IMR-90 (cell line): Measurements from ENCODE around the gene AKR1A1. TPM values are rescaled to one million over a fixed set of nuclear protein-coding genes. Genes with fewer than 3 reads are reported as not detected.

Experiments used
- ATAC-seq: fragments of 200-7000 bp; cut with Tn5 transposase; 2 replicates; pipeline ENCODE4 v1.9.1; 2020; ENCODE audit warnings: low read depth, mild to moderate bottlenecking, moderate library complexity
- BruUV-seq: library from RNA; stranded (reverse); fragments of 400-500 nt; replicated peaks from 2 replicates; lab custom pipeline; 2021; lab: Mats Ljungman, UMichigan
- CTCF ChIA-PET: fragments of 300-600 bp; formaldehyde crosslinking; extraction: SDS; loops from one replicate; lab custom pipeline; 2021; ENCODE audit warnings: antibody characterized with exemption; lab: Yijun Ruan, JAX
- POLR2A ChIA-PET: fragments of 300-600 bp; sonication (Branson Sonifier 250); formaldehyde crosslinking; loops from one replicate; lab custom pipeline; 2022; ENCODE audit warnings: antibody characterized with exemption; ENCODE audit not compliant: unreplicated experiment; lab: Charles Lee
- DNase-seq: peaks from one replicate; pipeline ENCODE4 v3.0.0; 2013
- H2AFZ ChIP-seq: replicated peaks from 2 replicates; pipeline ENCODE3; 2013; ENCODE audit warnings: low read length, mild to moderate bottlenecking; ENCODE audit not compliant: poor library complexity
- H2AK5ac ChIP-seq: 2 replicates; pipeline ENCODE4 v1.6.1; 2013; ENCODE audit warnings: low read depth, low read length, inconsistent platforms
- H2AK9ac ChIP-seq: replicated peaks from 2 replicates; pipeline ENCODE3; 2013; ENCODE audit warnings: mild to moderate bottlenecking, low read depth, low read length, moderate library complexity; ENCODE audit not compliant: poor library complexity
- H2BK120ac ChIP-seq: 2 replicates; pipeline ENCODE4 v1.6.1; 2013; ENCODE audit warnings: low read depth, low read length, inconsistent platforms
- H2BK15ac ChIP-seq: 3 replicates; pipeline ENCODE4 v1.6.1; 2013; ENCODE audit warnings: low read depth, low read length, inconsistent platforms
- H2BK20ac ChIP-seq: 2 replicates; pipeline ENCODE4 v1.6.1; 2013; ENCODE audit warnings: low read depth, mild to moderate bottlenecking, inconsistent platforms, low read length, moderate library complexity
- H2BK5ac ChIP-seq: 2 replicates; pipeline ENCODE4 v1.6.1; 2013; ENCODE audit warnings: mild to moderate bottlenecking, low read depth, low read length, inconsistent platforms; ENCODE audit not compliant: poor library complexity, severe bottlenecking
- H3K14ac ChIP-seq: replicated peaks from 2 replicates; pipeline ENCODE4 v1.6.1; 2013; ENCODE audit warnings: low read depth, low read length, inconsistent platforms
- H3K18ac ChIP-seq: 2 replicates; pipeline ENCODE4 v1.6.1; 2013; ENCODE audit warnings: low read depth, low read length, control low read depth
- H3K23ac ChIP-seq: 2 replicates; pipeline ENCODE4 v1.6.1; 2013; ENCODE audit warnings: low read depth, low read length, inconsistent platforms
- H3K27ac ChIP-seq: 2 replicates; pipeline ENCODE4 v1.5.1; 2013; ENCODE audit warnings: mild to moderate bottlenecking, control low read depth, low read length; ENCODE audit not compliant: insufficient read depth
- H3K27me3 ChIP-seq: 2 replicates; pipeline ENCODE4 v1.6.1; 2013; ENCODE audit warnings: low read length; ENCODE audit not compliant: control insufficient read depth, insufficient read depth
- H3K36me3 ChIP-seq: 2 replicates; pipeline ENCODE4 v1.6.1; 2013; ENCODE audit warnings: low read length, mixed read lengths; ENCODE audit not compliant: control insufficient read depth, insufficient read depth
- H3K4ac ChIP-seq: 2 replicates; pipeline ENCODE4 v1.6.1; 2013; ENCODE audit warnings: low read depth, low read length, inconsistent platforms
- H3K4me1 ChIP-seq: 2 replicates; pipeline ENCODE4 v1.6.1; 2013; ENCODE audit warnings: low read length, mixed read lengths; ENCODE audit not compliant: control insufficient read depth, insufficient read depth
- H3K4me2 ChIP-seq: 2 replicates; pipeline ENCODE4 v1.6.1; 2013; ENCODE audit warnings: low read depth, mild to moderate bottlenecking, control low read depth, low read length, moderate library complexity
- H3K4me3 ChIP-seq: 2 replicates; pipeline ENCODE4 v1.5.1; 2013; ENCODE audit warnings: low read depth, mild to moderate bottlenecking, control low read depth, low read length, moderate library complexity; ENCODE audit not compliant: insufficient read depth
- H3K56ac ChIP-seq: 2 replicates; pipeline ENCODE4 v1.6.1; 2013; ENCODE audit warnings: low read length, inconsistent platforms; ENCODE audit not compliant: insufficient read depth; ENCODE audit errors: extremely low read depth
- H3K79me1 ChIP-seq, 2 experiments: 2 replicates each; pipeline ENCODE4 v1.6.1; 2013; ENCODE audit warnings: low read length in 2 of 2, inconsistent platforms in 1 of 2, low read depth in 1 of 2
- H3K9ac ChIP-seq: 2 replicates; pipeline ENCODE4 v1.6.1; 2013; ENCODE audit warnings: low read depth, low read length, control low read depth
- H3K9me1 ChIP-seq: 2 replicates; pipeline ENCODE4 v1.6.1; 2013; ENCODE audit warnings: low read length, inconsistent platforms; ENCODE audit not compliant: insufficient read depth
- H3K9me3 ChIP-seq: 2 replicates; pipeline ENCODE4 v1.6.1; 2013; ENCODE audit warnings: low read length; ENCODE audit not compliant: control insufficient read depth, insufficient read depth
- H4K20me1 ChIP-seq: 2 replicates; pipeline ENCODE4 v1.6.1; 2013; ENCODE audit warnings: low read length, inconsistent platforms; ENCODE audit not compliant: insufficient read depth
- H4K5ac ChIP-seq: 2 replicates; pipeline ENCODE4 v1.6.1; 2013; ENCODE audit warnings: mild to moderate bottlenecking, low read depth, low read length, control low read depth
- H4K8ac ChIP-seq, 2 experiments: 2 replicates each; pipeline ENCODE4 v1.6.1; 2013; ENCODE audit warnings: low read depth in 2 of 2, low read length in 2 of 2, control low read depth in 1 of 2, inconsistent platforms in 1 of 2
- H4K91ac ChIP-seq: 2 replicates; pipeline ENCODE4 v1.6.1; 2013; ENCODE audit warnings: low read depth, low read length, inconsistent platforms; ENCODE audit not compliant: insufficient read depth
- BHLHE40 ChIP-seq: fragments of 150-350 bp; IDR thresholded peaks from 2 replicates; pipeline ENCODE4 v1.6.1; 2016; ENCODE audit warnings: mild to moderate bottlenecking, low read depth, low read length
- CEBPB ChIP-seq: IDR thresholded peaks from 2 replicates; pipeline ENCODE4 v1.6.1; 2012; ENCODE audit warnings: low read depth, low read length, improper control_type of control experiment
- CHD1 ChIP-seq: IDR thresholded peaks from 2 replicates; pipeline ENCODE4 v1.6.1; 2012; ENCODE audit warnings: low read depth, low read length, improper control_type of control experiment
- FOS ChIP-seq: fragments of 150-350 bp; IDR thresholded peaks from 2 replicates; pipeline ENCODE4 v1.6.1; 2016; ENCODE audit warnings: low read depth, low read length
- MAFK ChIP-seq: IDR thresholded peaks from 2 replicates; pipeline ENCODE4 v1.6.1; 2012; ENCODE audit warnings: low read depth, low read length, improper control_type of control experiment
- MAZ ChIP-seq: IDR thresholded peaks from 2 replicates; pipeline ENCODE4 v1.6.1; 2012; ENCODE audit warnings: low read depth, mild to moderate bottlenecking, low read length, improper control_type of control experiment, moderate library complexity, borderline replicate concordance
- MXI1 ChIP-seq: IDR thresholded peaks from 2 replicates; pipeline ENCODE4 v1.6.1; 2012; ENCODE audit warnings: low read depth, mild to moderate bottlenecking, low read length, moderate library complexity, borderline replicate concordance
- NFE2L2 ChIP-seq: fragments of 150-350 bp; IDR thresholded peaks from 2 replicates; pipeline ENCODE4 v1.6.1; 2016; ENCODE audit warnings: low read depth, mild to moderate bottlenecking, low read length
- POLR2A ChIP-seq: IDR thresholded peaks from 2 replicates; pipeline ENCODE4 v1.6.1; 2012; ENCODE audit warnings: mild to moderate bottlenecking, low read depth, low read length
- RAD21 ChIP-seq: IDR thresholded peaks from 2 replicates; pipeline ENCODE4 v1.6.1; 2012; ENCODE audit warnings: low read length, improper control_type of control experiment
- RCOR1 ChIP-seq: IDR thresholded peaks from 2 replicates; pipeline ENCODE4 v1.6.1; 2012; ENCODE audit warnings: mild to moderate bottlenecking, low read length, improper control_type of control experiment; ENCODE audit not compliant: insufficient replicate concordance
- RFX5 ChIP-seq: IDR thresholded peaks from 2 replicates; pipeline ENCODE4 v1.8.0; 2012; ENCODE audit warnings: low read depth, mild to moderate bottlenecking, low read length, moderate library complexity
- SMC3 ChIP-seq: fragments of 150-350 bp; IDR thresholded peaks from 2 replicates; pipeline ENCODE4 v1.6.1; 2016; ENCODE audit warnings: low read depth, mild to moderate bottlenecking, antibody characterized with exemption, low read length, moderate library complexity
- WGBS, 2 experiments: methylation state at CpG; one replicate each; pipeline versions ENCODE4 v1.1.5 to v1.1.7; 2013; ENCODE audit warnings: missing lambda C conversion rate in 2 of 2; ENCODE audit not compliant: insufficient read length in 1 of 2; ENCODE audit errors: extremely low coverage in 2 of 2; 5-methylcytosine and 5-hydroxymethylcytosine counted together
- dilution Hi-C: fragments of 300-500 bp; cut with HindIII; formaldehyde crosslinking; loops from one replicate; pipeline ENCODE4 v1.14.3; 2018; ENCODE audit warnings: low sequenced_read_pairs; ENCODE audit not compliant: unreplicated experiment
- in situ Hi-C: fragments of 300-500 bp; cut with MboI; formaldehyde crosslinking; loops from 3 replicates; pipeline ENCODE4 v1.14.3; 2019; ENCODE audit warnings: low sequenced_read_pairs, inconsistent platforms, mixed read lengths
- intact Hi-C: fragments of 100-400 bp; cut with micrococcal nuclease; formaldehyde crosslinking; loops from 2 replicates; pipeline ENCODE4 v1.10.0; 2022
- polyA plus RNA-seq, 3 experiments: library from polyadenylated mRNA; depleted of rRNA; stranded (reverse); fragments of >200 nt; gene quantifications; 2 replicates each; pipeline ENCODE4 v1.2.3, GENCODE V29; 2012; ENCODE audit warnings: low replicate concordance in 1 of 3
- total RNA-seq: library from RNA; depleted of rRNA; stranded (reverse); fragments of >200 nt; gene quantifications from 2 replicates; pipeline ENCODE4 v1.2.3, GENCODE V29; 2012
- TF ChIP-seq, protein P1 (sequence below): fragments of 150-350 bp; IDR thresholded peaks from 2 replicates; pipeline ENCODE4 v1.6.1; 2016; ENCODE audit warnings: low read depth, mild to moderate bottlenecking, low read length, moderate library complexity, borderline replicate concordance
- TF ChIP-seq, protein P2 (sequence below): fragments of 150-350 bp; IDR thresholded peaks from 2 replicates; pipeline ENCODE4 v1.6.1; 2017; ENCODE audit warnings: mild to moderate bottlenecking, antibody characterized with exemption, low read length, low read depth
- TF ChIP-seq, protein P3 (sequence below): conservative IDR thresholded peaks from 2 replicates; pipeline ENCODE4 v1.5.1; 2012; ENCODE audit warnings: mild to moderate bottlenecking, low read depth, low read length, improper control_type of control experiment

AKR1A1 gene
- total and polyA plus RNA-seq, 2 of the 4 experiments (the other 2 are of a cell fraction), result 141 to 151 TPM

DNA sequence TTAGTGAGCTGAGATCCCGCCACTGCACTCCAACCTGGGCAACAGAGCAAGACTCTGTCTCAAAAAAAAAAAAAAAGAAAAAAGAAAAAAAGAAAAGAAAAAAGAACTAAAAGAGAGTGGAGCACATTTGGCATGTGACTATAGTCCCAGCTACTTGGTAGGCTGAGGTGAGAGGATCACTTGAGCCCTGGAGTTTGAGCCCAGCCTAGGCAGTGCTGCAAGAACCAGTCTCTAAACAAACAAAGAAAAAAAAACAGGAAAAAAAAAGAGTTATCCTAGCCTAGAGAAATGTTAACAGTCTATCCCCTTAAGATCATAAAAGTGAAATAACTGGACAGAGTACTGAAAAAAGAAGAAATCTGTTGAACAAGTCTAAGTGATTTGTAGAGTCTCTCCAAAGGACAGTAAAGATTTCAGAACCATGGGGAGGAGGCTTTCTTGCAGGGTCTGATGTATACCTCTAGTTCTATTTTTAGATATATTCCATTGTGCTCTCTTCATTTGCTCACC lies 24.4 kb upstream of the AKR1A1 start:
- Histone ChIP-seq H3K36me3 (no peaks in the 10 kb centered on the region), H3K4me2 (no peak overlapping the region)
- intact Hi-C loops, result no loop called here

More for the DNA sequence above, 24.4 kb upstream of the AKR1A1 start:
- no TSS peak for BruUV-seq
- no peak overlapping the region for H2BK20ac ChIP-seq
- H4K8ac ChIP-seq, result no peak overlapping the region
- no peak overlapping the region for H2AFZ ChIP-seq
- no peak overlapping the region for H2BK15ac ChIP-seq
- H3K27me3 ChIP-seq, result no peaks in the 10 kb centered on the region
- H2BK120ac ChIP-seq, result no peak overlapping the region
- no peaks in the 10 kb centered on the region for H3K9me3 ChIP-seq
- no peak for DNase-seq
- no peak overlapping the region for H2BK5ac ChIP-seq
- no peak overlapping the region for H2AK9ac ChIP-seq
- H3K79me1 ChIP-seq, result 0 out of 4 replicates have a peak, but pooled peaks cover 0 to 2% of the 10 kb centered on the region in 2 experiments
- TF ChIP-seq RAD21, result no peak
- TF ChIP-seq RCOR1, result no peak
- TF ChIP-seq, protein P1, sequence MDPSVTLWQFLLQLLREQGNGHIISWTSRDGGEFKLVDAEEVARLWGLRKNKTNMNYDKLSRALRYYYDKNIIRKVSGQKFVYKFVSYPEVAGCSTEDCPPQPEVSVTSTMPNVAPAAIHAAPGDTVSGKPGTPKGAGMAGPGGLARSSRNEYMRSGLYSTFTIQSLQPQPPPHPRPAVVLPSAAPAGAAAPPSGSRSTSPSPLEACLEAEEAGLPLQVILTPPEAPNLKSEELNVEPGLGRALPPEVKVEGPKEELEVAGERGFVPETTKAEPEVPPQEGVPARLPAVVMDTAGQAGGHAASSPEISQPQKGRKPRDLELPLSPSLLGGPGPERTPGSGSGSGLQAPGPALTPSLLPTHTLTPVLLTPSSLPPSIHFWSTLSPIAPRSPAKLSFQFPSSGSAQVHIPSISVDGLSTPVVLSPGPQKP, result no peak
- TF ChIP-seq, protein P2, sequence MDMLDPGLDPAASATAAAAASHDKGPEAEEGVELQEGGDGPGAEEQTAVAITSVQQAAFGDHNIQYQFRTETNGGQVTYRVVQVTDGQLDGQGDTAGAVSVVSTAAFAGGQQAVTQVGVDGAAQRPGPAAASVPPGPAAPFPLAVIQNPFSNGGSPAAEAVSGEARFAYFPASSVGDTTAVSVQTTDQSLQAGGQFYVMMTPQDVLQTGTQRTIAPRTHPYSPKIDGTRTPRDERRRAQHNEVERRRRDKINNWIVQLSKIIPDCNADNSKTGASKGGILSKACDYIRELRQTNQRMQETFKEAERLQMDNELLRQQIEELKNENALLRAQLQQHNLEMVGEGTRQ, result no peak
- TF ChIP-seq MAFK, result no peak
- no peak for TF ChIP-seq MXI1
- TF ChIP-seq FOS, result no peak
- no peak for TF ChIP-seq BHLHE40
- TF ChIP-seq CEBPB, result no peak
- no peak for TF ChIP-seq SMC3
- TF ChIP-seq POLR2A, result no peak
- TF ChIP-seq, protein P3, sequence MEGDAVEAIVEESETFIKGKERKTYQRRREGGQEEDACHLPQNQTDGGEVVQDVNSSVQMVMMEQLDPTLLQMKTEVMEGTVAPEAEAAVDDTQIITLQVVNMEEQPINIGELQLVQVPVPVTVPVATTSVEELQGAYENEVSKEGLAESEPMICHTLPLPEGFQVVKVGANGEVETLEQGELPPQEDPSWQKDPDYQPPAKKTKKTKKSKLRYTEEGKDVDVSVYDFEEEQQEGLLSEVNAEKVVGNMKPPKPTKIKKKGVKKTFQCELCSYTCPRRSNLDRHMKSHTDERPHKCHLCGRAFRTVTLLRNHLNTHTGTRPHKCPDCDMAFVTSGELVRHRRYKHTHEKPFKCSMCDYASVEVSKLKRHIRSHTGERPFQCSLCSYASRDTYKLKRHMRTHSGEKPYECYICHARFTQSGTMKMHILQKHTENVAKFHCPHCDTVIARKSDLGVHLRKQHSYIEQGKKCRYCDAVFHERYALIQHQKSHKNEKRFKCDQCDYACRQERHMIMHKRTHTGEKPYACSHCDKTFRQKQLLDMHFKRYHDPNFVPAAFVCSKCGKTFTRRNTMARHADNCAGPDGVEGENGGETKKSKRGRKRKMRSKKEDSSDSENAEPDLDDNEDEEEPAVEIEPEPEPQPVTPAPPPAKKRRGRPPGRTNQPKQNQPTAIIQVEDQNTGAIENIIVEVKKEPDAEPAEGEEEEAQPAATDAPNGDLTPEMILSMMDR, result no peak
- no peak for TF ChIP-seq CHD1
- no peak for TF ChIP-seq NFE2L2
- TF ChIP-seq MAZ, result no peak
- no peak for TF ChIP-seq RFX5
- no peak overlapping the region for H3K4ac ChIP-seq
- H3K14ac ChIP-seq, result no peak overlapping the region
- H3K23ac ChIP-seq, result no peak overlapping the region
- H2AK5ac ChIP-seq, result no peak overlapping the region
- peaks cover 3% of the 10 kb centered on the region; the same call in 1 of the 2 replicates for H3K4me1 ChIP-seq
- no CpG with 5 or more reads among the region's 1 CpG for WGBS, 2 experiments
- H4K20me1 ChIP-seq, result peaks cover 4% of the 10 kb centered on the region; the same call in 1 of the 2 replicates
- H3K9ac ChIP-seq, result no peak overlapping the region
- ChIA-PET CTCF (no interaction called here), POLR2A (no interaction called here)
- dilution Hi-C loops (no loop called here), in situ Hi-C loops (no loop called here)
- no peaks in the 10 kb centered on the region for H3K9me1 ChIP-seq
- no peak overlapping the region for H4K91ac ChIP-seq
- no peak overlapping the region for H3K27ac ChIP-seq
- no peak overlapping the region for H3K56ac ChIP-seq
- H4K5ac ChIP-seq, result no peak overlapping the region
- H3K18ac ChIP-seq, result no peak overlapping the region
- H3K4me3 ChIP-seq, result no peak overlapping the region
- no peak for ATAC-seq
